ENCODE results near the gene SCN4B. TPM values are rescaled to one million over a fixed set of nuclear protein-coding genes. Genes with fewer than 3 reads are reported as not detected.
A peak's percentile ranks its signal among the peaks of the same experiment; 100 is the strongest.

SCN4B gene
- total RNA-seq, 1 experiment from 2014 or later: 1.6 TPM

- Histone ChIP-seq H3T11ph (ENCODE audit: low read length) (no peak overlapping the region), H3K9ac (ENCODE audit: extremely low read depth, insufficient read length, low read length) (no peak overlapping the region), H3K14ac (ENCODE audit: insufficient read depth, low read length) (no peak overlapping the region), H3K23me2 (ENCODE audit: insufficient read length, low read depth, low read length, poor library complexity, severe bottlenecking) (peaks cover 30% of the 10 kb centered on the region), H3K9me3 (ENCODE audit: control insufficient read depth, low read depth, low read length) (no peaks in the 10 kb centered on the region), H3K4me1 (ENCODE audit: insufficient read depth, low read length) (peaks cover 15% of the 10 kb centered on the region), H3K4ac (ENCODE audit: low read depth, low read length) (no peak overlapping the region), H2BK5ac (ENCODE audit: insufficient read length, low read length) (no peak overlapping the region), H2BK15ac (ENCODE audit: low read depth, low read length) (no peak overlapping the region), H2AK5ac (ENCODE audit: insufficient read length, low read length) (no peak overlapping the region), H3K27ac (ENCODE audit: insufficient read length, low read depth, low read length) (no peak overlapping the region), H2AFZ (ENCODE audit: low read length) (no peak overlapping the region), H3K79me2 (ENCODE audit: insufficient read depth, low read length) (no peaks in the 10 kb centered on the region), H3K4me2 (ENCODE audit: insufficient read depth, insufficient read length, low read length) (peak overlapping the region; percentile 52), H3K56ac (ENCODE audit: insufficient read length, low read depth, low read length) (no peak overlapping the region), H3K27me3 (ENCODE audit: insufficient read depth, low read length) (peaks cover 57% of the 10 kb centered on the region), H2BK20ac (ENCODE audit: low read depth, low read length, poor library complexity, severe bottlenecking) (no peak overlapping the region), H2BK120ac (ENCODE audit: low read depth, low read length, poor library complexity, severe bottlenecking) (no peak overlapping the region), H4K5ac (ENCODE audit: insufficient read length, low read depth, low read length) (no peak overlapping the region), H4K20me1 (ENCODE audit: control insufficient read depth, insufficient read depth, insufficient read length) (no peaks in the 10 kb centered on the region), H4K8ac (replicated peaks; ENCODE audit: insufficient read length, low read depth, low read length) (no peak overlapping the region), H2BK12ac (ENCODE audit: insufficient read length, low read depth, low read length) (no peak overlapping the region), H3K79me1 (ENCODE audit: insufficient read depth, low read depth, low read length, poor library complexity, severe bottlenecking) (no peaks in the 10 kb centered on the region), H3K23ac (ENCODE audit: insufficient read length, low read depth, low read length) (no peak overlapping the region), H3K18ac (ENCODE audit: insufficient read length, low read depth, low read length) (no peak overlapping the region), H4K91ac (ENCODE audit: insufficient read length, low read depth, low read length) (no peak overlapping the region)
- Mint-ChIP-seq H3K4me1 (peaks cover 45 to 48% of the 10 kb centered on the region in 2 experiments), H3K9me3 (no peaks in the 10 kb centered on the region; a peak in 1 of 5 replicates), H3K4me3 (peak overlapping the region; percentile 35 to 72), H3K27me3 (ENCODE audit: low read depth) (peaks cover 98% of the 10 kb centered on the region), H3K36me3 (ENCODE audit: insufficient read depth in 1 of 3, low read depth in 3 of 3) (no peaks in the 10 kb centered on the region; a peak in 1 of 7 replicates), H3K27ac (no peak overlapping the region)
- TF ChIP-seq CTCF (conservative IDR thresholded peaks at IDR 0.05): no peak
- no CpG with 5 or more reads among the region's 21 CpGs for WGBS (ENCODE audit: extremely low coverage, insufficient read length, low lambda C conversion rate)
- DNase-seq: peak; percentile 73
Measured at GRCh38 chr11:118156531-118157185, 4.0 kb upstream of the SCN4B start.
